Liver (tissue), 3 donors: ENCODE results near the gene MEAK7.

Experiments used
- ATF3 ChIP-seq: IDR thresholded peaks from 2 replicates; pipeline ENCODE4 v1.6.1; 2016; ENCODE audit warnings: antibody characterized with exemption
- EGR1 ChIP-seq, 2 donors: IDR thresholded peaks; 2 replicates each; pipeline ENCODE4 v1.6.1; 2016 to 2018; ENCODE audit warnings: antibody characterized with exemption in 2 of 2, low read depth in 2 of 2
- FOXA1 ChIP-seq: IDR thresholded peaks from 2 replicates; pipeline ENCODE4 v1.6.1; 2016; ENCODE audit warnings: antibody characterized with exemption
- MAX ChIP-seq: IDR thresholded peaks from 2 replicates; pipeline ENCODE4 v1.6.1; 2016; ENCODE audit warnings: antibody characterized with exemption
- RAD21 ChIP-seq, 2 donors: IDR thresholded peaks; 2 replicates each; pipeline ENCODE4 v1.6.1; 2016; ENCODE audit warnings: antibody characterized with exemption in 2 of 2, mild to moderate bottlenecking in 2 of 2
- SP1 ChIP-seq: IDR thresholded peaks from 2 replicates; pipeline ENCODE4 v1.6.1; 2018; ENCODE audit warnings: antibody characterized with exemption, mild to moderate bottlenecking
- TAF1 ChIP-seq: conservative IDR thresholded peaks from 2 replicates; pipeline ENCODE4 v1.6.1; 2016; ENCODE audit warnings: antibody characterized with exemption, mild to moderate bottlenecking
- YY1 ChIP-seq: IDR thresholded peaks from 2 replicates; pipeline ENCODE4 v1.6.1; 2016; ENCODE audit warnings: antibody characterized with exemption, mild to moderate bottlenecking
- TF ChIP-seq, protein P1 (sequence below): fragments of 150-350 bp; IDR thresholded peaks from 2 replicates; pipeline ENCODE4 v1.5.1; 2017; ENCODE audit warnings: improper control_type of control experiment, low read depth, low read length; ENCODE audit not compliant: missing input control
- TF ChIP-seq, protein P2 (sequence below): IDR thresholded peaks from 2 replicates; pipeline ENCODE4 v1.6.1; 2016; ENCODE audit warnings: antibody characterized with exemption, mild to moderate bottlenecking
- donor health status: healthy.
- donor health status: healthy.

DNA sequence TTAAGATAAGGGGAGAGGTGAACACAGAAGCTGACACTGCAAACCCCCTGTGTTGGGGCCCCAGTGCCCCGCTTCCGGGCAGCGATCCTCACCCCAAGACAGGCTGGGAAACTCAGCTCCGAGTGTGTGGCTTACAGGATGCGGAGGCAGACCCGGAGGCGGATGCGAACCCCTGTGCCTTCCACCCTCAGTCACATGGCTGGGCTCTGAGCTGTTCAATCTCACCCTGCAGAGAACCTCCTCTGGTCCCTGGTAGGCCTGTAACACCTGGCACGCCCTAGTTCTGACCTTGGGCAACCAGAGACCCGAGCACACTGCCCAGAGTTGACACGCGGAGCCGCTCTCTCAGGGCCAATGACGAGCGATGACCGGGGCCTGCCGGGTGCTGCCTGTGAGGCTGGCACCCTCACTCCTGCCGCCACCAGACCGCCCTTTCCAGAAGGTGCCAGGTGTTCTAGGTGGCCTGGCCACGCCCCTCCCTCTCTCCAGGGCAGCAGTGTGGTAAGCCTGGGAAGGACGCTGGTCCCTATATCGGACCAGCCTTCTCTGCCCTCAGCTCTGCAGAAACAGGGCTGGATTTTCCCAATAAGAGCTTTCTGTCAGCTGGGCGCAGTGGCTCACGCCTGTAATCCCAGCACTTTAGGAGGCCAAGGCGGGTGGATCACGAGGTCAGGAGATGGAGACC, 23.3 kb downstream of the MEAK7 start:
- TF ChIP-seq TAF1, result no peak
- TF ChIP-seq, protein P1, sequence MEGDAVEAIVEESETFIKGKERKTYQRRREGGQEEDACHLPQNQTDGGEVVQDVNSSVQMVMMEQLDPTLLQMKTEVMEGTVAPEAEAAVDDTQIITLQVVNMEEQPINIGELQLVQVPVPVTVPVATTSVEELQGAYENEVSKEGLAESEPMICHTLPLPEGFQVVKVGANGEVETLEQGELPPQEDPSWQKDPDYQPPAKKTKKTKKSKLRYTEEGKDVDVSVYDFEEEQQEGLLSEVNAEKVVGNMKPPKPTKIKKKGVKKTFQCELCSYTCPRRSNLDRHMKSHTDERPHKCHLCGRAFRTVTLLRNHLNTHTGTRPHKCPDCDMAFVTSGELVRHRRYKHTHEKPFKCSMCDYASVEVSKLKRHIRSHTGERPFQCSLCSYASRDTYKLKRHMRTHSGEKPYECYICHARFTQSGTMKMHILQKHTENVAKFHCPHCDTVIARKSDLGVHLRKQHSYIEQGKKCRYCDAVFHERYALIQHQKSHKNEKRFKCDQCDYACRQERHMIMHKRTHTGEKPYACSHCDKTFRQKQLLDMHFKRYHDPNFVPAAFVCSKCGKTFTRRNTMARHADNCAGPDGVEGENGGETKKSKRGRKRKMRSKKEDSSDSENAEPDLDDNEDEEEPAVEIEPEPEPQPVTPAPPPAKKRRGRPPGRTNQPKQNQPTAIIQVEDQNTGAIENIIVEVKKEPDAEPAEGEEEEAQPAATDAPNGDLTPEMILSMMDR, result no peak
- TF ChIP-seq, protein P2, sequence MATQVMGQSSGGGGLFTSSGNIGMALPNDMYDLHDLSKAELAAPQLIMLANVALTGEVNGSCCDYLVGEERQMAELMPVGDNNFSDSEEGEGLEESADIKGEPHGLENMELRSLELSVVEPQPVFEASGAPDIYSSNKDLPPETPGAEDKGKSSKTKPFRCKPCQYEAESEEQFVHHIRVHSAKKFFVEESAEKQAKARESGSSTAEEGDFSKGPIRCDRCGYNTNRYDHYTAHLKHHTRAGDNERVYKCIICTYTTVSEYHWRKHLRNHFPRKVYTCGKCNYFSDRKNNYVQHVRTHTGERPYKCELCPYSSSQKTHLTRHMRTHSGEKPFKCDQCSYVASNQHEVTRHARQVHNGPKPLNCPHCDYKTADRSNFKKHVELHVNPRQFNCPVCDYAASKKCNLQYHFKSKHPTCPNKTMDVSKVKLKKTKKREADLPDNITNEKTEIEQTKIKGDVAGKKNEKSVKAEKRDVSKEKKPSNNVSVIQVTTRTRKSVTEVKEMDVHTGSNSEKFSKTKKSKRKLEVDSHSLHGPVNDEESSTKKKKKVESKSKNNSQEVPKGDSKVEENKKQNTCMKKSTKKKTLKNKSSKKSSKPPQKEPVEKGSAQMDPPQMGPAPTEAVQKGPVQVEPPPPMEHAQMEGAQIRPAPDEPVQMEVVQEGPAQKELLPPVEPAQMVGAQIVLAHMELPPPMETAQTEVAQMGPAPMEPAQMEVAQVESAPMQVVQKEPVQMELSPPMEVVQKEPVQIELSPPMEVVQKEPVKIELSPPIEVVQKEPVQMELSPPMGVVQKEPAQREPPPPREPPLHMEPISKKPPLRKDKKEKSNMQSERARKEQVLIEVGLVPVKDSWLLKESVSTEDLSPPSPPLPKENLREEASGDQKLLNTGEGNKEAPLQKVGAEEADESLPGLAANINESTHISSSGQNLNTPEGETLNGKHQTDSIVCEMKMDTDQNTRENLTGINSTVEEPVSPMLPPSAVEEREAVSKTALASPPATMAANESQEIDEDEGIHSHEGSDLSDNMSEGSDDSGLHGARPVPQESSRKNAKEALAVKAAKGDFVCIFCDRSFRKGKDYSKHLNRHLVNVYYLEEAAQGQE, result no peak
- TF ChIP-seq RAD21 (IDR thresholded peaks at IDR 0.05), result no peak
- no peak for TF ChIP-seq MAX
- TF ChIP-seq SP1, result no peak
- TF ChIP-seq FOXA1, result no peak
- no peak for TF ChIP-seq YY1
- TF ChIP-seq ATF3, result no peak
- no peak for TF ChIP-seq EGR1 (IDR thresholded peaks at IDR 0.05; ENCODE audit: low read depth in 2 of 2)
